GM12892 (cell line): ENCODE data around the gene ADGRL3.

Source experiments
- POLR2A ChIP-seq: IDR thresholded peaks from 2 replicates; pipeline ENCODE4 v1.6.1; 2011; ENCODE audit warnings: low read depth, low read length, control low read depth
- POLR2AphosphoS5 ChIP-seq: IDR thresholded peaks from 2 replicates; pipeline ENCODE4 v1.6.1; 2011; ENCODE audit warnings: low read depth, low read length, control low read depth
- TAF1 ChIP-seq: IDR thresholded peaks from 2 replicates; pipeline ENCODE4 v1.6.1; 2011; ENCODE audit warnings: low read depth, mild to moderate bottlenecking, control low read depth, low read length, borderline replicate concordance

- TF ChIP-seq POLR2A (no peak), TAF1 (no peak), POLR2AphosphoS5 (no peak)
These were observed 231.0 kb downstream of the ADGRL3 start for GRCh38 chr4:61431131-61431530.
